ENCODE results near the gene TRIP10. TPM values are rescaled to one million over a fixed set of nuclear protein-coding genes. Genes with fewer than 3 reads are reported as not detected.

Gene TRIP10
- total and polyA plus RNA-seq, 2 of the 8 experiments (the other 6 are each of a cell fraction or from before 2014, with no cell fraction given): 27.8 to 69.5 TPM

DNA sequence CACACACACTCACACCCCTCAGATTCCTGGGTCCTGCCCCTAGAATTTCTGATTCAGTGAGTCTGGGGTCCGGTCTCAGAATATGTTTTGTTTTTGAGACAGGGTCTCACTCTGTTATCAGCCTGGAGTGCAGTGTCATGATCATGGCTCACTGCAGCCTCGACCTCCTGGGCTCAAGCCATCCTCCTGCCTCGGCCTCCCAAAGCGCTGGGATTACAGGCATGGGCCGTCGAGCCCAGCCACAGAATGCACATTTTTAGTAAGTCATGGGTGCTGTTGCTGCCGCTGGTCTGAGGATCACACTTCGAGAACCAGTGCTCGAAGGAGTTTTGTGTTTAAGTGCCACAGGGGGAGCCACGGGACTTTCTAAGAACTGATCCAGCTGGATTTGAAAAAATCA lies 47.5 kb upstream of the TRIP10 start (continued):
- no peak for TF ChIP-seq SIX5 (IDR thresholded peaks at IDR 0.05; ENCODE audit: low read depth, low read length)
- TF ChIP-seq SP2 (IDR thresholded peaks at IDR 0.05; ENCODE audit: low read length): no peak
- no peak for TF ChIP-seq SRF (IDR thresholded peaks at IDR 0.05; ENCODE audit: low read depth, low read length)
